MM.1S (cell line): ENCODE results near the gene PCDHA7.
"Not testable (repeated sequence)": the region's sequence is repeated elsewhere in the genome, so short reads cannot be mapped to it uniquely, and the experiment has no call there.

Experiments
- DNase-seq: peaks from one replicate; pipeline ENCODE4 v3.0.0-alpha.2; 2015
- H2AFZ ChIP-seq: fragments of 300-600 bp; sonication (generic); 2 replicates; pipeline ENCODE4 v1.6.0; 2016; ENCODE audit warnings: antibody characterized with exemption, low read length
- H3F3A ChIP-seq: fragments of 300-600 bp; sonication (generic); 2 replicates; pipeline ENCODE4 v1.6.1; 2016; ENCODE audit warnings: mild to moderate bottlenecking, antibody characterized with exemption, low read length, moderate library complexity, mixed read lengths; ENCODE audit not compliant: insufficient read depth
- H3K27ac ChIP-seq: fragments of 300-600 bp; sonication (generic); 2 replicates; pipeline ENCODE4 v1.5.1; 2016; ENCODE audit warnings: mild to moderate bottlenecking, low read length
- H3K27me3 ChIP-seq: fragments of 300-600 bp; sonication (generic); replicated peaks from 2 replicates; pipeline ENCODE4 v1.6.0; 2016; ENCODE audit warnings: low read length; ENCODE audit not compliant: insufficient read depth
- H3K36me3 ChIP-seq: fragments of 300-600 bp; sonication (generic); replicated peaks from 2 replicates; pipeline ENCODE4 v1.6.1; 2016; ENCODE audit warnings: mild to moderate bottlenecking, low read length, mixed read lengths; ENCODE audit not compliant: insufficient read depth
- H3K4me1 ChIP-seq: fragments of 300-600 bp; sonication (generic); 2 replicates; pipeline ENCODE4 v1.6.1; 2016; ENCODE audit warnings: low read length, mixed read lengths
- H3K4me2 ChIP-seq: fragments of 300-600 bp; sonication (generic); 2 replicates; pipeline ENCODE4 v1.6.0; 2016; ENCODE audit warnings: low read depth, low read length
- H3K4me3 ChIP-seq: fragments of 300-600 bp; sonication (generic); 2 replicates; pipeline ENCODE4 v1.5.1; 2016; ENCODE audit warnings: low read length, mixed read lengths
- H3K79me2 ChIP-seq: fragments of 300-600 bp; sonication (generic); 2 replicates; pipeline ENCODE4 v1.6.1; 2016; ENCODE audit warnings: mixed run types, low read length, mixed read lengths
- H3K9ac ChIP-seq: fragments of 300-600 bp; sonication (generic); 2 replicates; pipeline ENCODE4 v1.6.1; 2016; ENCODE audit warnings: low read length, mixed read lengths
- H3K9me2 ChIP-seq: fragments of 300-600 bp; sonication (generic); replicated peaks from 2 replicates; pipeline ENCODE4 v1.6.1; 2016; ENCODE audit warnings: mild to moderate bottlenecking, low read length, mixed read lengths; ENCODE audit not compliant: insufficient read depth
- H3K9me3 ChIP-seq: fragments of 300-600 bp; sonication (generic); replicated peaks from 2 replicates; pipeline ENCODE4 v1.6.1; 2016; ENCODE audit warnings: mild to moderate bottlenecking, low read length, mixed read lengths; ENCODE audit not compliant: insufficient read depth
- H4K20me1 ChIP-seq: fragments of 300-600 bp; sonication (generic); 2 replicates; pipeline ENCODE4 v1.6.1; 2016; ENCODE audit warnings: mild to moderate bottlenecking, low read length, moderate library complexity, mixed read lengths; ENCODE audit not compliant: insufficient read depth
- EZH2 ChIP-seq: fragments of 300-600 bp; sonication (generic); optimal IDR thresholded peaks from 2 replicates; pipeline ENCODE3; 2017; ENCODE audit warnings: low read depth, mild to moderate bottlenecking, antibody characterized with exemption, low read length, mixed read lengths
- EZH2phosphoT487 ChIP-seq: fragments of 300-600 bp; sonication (generic); IDR thresholded peaks from 2 replicates; pipeline ENCODE4 v1.6.1; 2018; ENCODE audit warnings: antibody characterized with exemption, low read length
- TF ChIP-seq, protein P1 (sequence below): fragments of 300-600 bp; sonication (generic); IDR thresholded peaks from 2 replicates; pipeline ENCODE4 v1.5.1; 2016; ENCODE audit warnings: antibody characterized with exemption, low read length, mixed read lengths

Gene PCDHA7, protein sequence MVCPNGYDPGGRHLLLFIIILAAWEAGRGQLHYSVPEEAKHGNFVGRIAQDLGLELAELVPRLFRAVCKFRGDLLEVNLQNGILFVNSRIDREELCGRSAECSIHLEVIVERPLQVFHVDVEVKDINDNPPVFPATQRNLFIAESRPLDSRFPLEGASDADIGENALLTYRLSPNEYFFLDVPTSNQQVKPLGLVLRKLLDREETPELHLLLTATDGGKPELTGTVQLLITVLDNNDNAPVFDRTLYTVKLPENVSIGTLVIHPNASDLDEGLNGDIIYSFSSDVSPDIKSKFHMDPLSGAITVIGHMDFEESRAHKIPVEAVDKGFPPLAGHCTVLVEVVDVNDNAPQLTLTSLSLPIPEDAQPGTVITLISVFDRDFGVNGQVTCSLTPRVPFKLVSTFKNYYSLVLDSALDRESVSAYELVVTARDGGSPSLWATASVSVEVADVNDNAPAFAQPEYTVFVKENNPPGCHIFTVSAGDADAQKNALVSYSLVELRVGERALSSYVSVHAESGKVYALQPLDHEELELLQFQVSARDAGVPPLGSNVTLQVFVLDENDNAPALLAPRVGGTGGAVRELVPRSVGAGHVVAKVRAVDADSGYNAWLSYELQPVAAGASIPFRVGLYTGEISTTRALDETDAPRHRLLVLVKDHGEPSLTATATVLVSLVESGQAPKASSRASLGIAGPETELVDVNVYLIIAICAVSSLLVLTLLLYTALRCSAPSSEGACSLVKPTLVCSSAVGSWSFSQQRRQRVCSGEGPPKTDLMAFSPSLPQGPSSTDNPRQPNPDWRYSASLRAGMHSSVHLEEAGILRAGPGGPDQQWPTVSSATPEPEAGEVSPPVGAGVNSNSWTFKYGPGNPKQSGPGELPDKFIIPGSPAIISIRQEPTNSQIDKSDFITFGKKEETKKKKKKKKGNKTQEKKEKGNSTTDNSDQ

DNA sequence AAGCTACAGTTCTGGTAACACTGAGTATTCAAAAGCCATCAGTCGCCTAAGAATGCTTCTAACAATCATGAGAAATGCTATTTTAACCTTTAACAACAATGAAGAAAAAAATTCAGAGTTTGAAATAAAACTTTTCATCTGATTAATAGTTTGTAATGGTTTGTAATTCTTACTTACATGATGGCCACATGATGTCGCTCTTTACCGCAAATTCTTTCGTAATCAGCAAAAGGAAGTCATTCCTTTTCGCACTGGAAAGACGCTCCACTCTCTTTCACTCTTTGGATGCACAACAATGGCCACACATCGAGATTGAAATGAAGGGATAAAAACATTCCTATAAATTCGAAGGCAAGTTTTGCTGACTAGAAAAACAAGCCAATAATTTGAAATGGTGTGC, at the start of gene PCDHA7:
PCDHA7 (plus strand) TSS at position 277 of the 400 bp plus-strand sequence; CDS start at position 392, 115 bp downstream.
- Histone ChIP-seq H3K9me3 (no peaks in the 10 kb centered on the region), H2AFZ (no peak within 1 kb of the TSS), H3K27ac (no peak within 1 kb of the TSS), H4K20me1 (no peaks in the 10 kb centered on the region), H3K4me2 (no peak within 1 kb of the TSS), H3K4me3 (no peak within 1 kb of the TSS), H3K27me3 (no peaks in the 10 kb centered on the region), H3K79me2 (no peaks in the 10 kb centered on the region), H3K36me3 (no peaks in the 10 kb centered on the region), H3F3A (no peaks in the 10 kb centered on the region), H3K4me1 (no peaks in the 10 kb centered on the region), H3K9ac (no peak within 1 kb of the TSS), H3K9me2 (no peaks in the 10 kb centered on the region)
- DNase-seq = no peak
- no peak for TF ChIP-seq EZH2phosphoT487
- TF ChIP-seq EZH2 = no peak
- TF ChIP-seq, protein P1, sequence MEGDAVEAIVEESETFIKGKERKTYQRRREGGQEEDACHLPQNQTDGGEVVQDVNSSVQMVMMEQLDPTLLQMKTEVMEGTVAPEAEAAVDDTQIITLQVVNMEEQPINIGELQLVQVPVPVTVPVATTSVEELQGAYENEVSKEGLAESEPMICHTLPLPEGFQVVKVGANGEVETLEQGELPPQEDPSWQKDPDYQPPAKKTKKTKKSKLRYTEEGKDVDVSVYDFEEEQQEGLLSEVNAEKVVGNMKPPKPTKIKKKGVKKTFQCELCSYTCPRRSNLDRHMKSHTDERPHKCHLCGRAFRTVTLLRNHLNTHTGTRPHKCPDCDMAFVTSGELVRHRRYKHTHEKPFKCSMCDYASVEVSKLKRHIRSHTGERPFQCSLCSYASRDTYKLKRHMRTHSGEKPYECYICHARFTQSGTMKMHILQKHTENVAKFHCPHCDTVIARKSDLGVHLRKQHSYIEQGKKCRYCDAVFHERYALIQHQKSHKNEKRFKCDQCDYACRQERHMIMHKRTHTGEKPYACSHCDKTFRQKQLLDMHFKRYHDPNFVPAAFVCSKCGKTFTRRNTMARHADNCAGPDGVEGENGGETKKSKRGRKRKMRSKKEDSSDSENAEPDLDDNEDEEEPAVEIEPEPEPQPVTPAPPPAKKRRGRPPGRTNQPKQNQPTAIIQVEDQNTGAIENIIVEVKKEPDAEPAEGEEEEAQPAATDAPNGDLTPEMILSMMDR = no peak

DNA sequence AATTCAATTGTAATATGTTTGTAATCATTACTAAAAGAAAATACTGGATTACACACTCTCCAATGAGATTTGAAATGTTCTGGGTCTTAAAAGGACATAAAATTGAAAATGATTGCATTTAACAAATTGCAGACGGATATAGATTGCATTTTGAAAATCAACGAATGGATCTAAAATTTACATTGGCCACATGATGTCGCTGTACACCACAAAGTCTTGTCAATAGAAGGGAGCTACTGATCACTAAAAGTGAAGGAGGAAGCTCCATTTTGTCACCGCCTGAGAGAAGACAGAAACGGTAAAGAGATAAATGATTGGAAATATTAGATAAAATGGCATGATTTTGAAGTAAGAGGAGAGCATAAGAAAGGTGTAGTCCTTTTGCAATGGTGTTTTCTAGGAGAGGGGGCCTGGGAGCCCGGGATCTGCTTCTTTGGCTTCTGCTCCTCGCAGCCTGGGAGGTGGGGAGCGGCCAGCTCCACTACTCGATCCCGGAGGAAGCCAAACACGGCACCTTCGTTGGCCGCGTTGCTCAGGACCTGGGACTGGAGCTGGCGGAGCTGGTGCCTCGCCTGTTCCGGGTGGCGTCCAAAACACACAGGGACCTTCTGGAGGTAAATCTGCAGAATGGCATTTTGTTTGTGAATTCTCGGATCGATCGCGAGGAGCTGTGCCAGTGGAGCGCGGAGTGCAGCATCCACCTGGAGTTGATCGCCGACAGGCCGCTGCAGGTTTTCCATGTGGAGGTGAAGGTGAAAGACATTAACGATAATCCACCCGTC, 48.0 kb upstream of the PCDHA7 start, which contains the start of gene PCDHA1:
PCDHA1 (plus strand) TSS at position 236 of the 782 bp plus-strand sequence.
- Histone ChIP-seq H3K4me3 (no peak within 1 kb of the TSS), H3K9me2 (no peaks in the 10 kb centered on the region), H3K36me3 (no peaks in the 10 kb centered on the region), H3K27ac (no peak within 1 kb of the TSS), H3K9me3 (no peaks in the 10 kb centered on the region; the same call in 1 of the 2 replicates), H4K20me1 (no peaks in the 10 kb centered on the region), H3K79me2 (no peaks in the 10 kb centered on the region), H2AFZ (no peak within 1 kb of the TSS), H3K27me3 (no peaks in the 10 kb centered on the region), H3K4me2 (no peak within 1 kb of the TSS), H3K4me1 (no peaks in the 10 kb centered on the region), H3K9ac (no peak within 1 kb of the TSS), H3F3A (no peaks in the 10 kb centered on the region)
- DNase-seq = no peak
- TF ChIP-seq, protein P1 = peak; percentile 20
- TF ChIP-seq EZH2phosphoT487 = no peak

DNA sequence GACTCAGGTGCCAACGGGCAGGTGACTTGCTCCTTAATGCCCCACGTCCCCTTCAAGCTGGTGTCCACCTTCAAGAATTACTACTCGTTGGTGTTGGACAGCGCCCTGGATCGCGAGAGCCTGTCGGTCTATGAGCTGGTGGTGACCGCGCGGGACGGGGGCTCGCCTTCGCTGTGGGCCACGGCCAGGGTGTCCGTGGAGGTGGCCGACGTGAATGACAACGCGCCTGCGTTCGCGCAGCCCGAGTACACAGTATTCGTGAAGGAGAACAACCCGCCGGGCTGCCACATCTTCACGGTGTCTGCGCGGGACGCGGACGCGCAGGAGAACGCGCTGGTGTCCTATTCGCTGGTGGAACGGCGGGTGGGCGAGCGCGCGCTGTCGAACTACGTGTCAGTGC, 46.6 kb upstream of the PCDHA7 start:
- not testable (repeated sequence) for H3K27me3 ChIP-seq, H3K79me2 ChIP-seq, H3K27ac ChIP-seq, H4K20me1 ChIP-seq, H3K9me2 ChIP-seq, H3K9me3 ChIP-seq, H3K4me1 ChIP-seq, DNase-seq, H3K9ac ChIP-seq, H3K4me3 ChIP-seq, H2AFZ ChIP-seq, H3F3A ChIP-seq, H3K4me2 ChIP-seq, H3K36me3 ChIP-seq

DNA sequence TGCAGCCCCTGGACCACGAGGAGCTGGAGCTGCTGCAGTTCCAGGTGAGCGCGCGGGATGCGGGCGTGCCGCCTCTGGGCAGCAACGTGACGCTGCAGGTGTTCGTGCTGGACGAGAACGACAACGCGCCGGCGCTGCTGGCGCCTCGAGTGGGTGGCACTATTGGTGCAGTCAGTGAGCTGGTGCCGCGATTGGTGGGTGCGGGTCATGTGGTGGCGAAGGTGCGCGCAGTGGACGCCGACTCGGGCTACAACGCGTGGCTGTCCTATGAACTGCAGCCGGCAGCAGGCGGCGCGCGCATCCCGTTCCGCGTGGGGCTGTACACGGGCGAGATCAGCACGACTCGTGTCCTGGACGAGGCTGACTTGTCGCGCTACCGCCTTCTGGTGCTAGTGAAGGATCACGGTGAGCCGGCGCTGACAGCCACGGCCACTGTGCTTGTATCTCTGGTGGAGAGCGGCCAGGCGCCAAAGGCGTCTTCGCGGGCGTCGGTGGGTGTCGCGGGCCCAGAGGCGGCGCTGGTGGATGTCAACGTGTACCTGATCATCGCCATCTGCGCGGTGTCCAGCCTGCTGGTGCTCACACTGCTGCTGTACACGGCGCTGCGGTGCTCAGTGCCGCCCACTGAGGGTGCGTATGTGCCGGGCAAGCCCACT, 46.1 kb upstream of the PCDHA7 start:
- not testable (repeated sequence) for H3K36me3 ChIP-seq, H3K79me2 ChIP-seq, H3K4me2 ChIP-seq, H3F3A ChIP-seq, H4K20me1 ChIP-seq, H2AFZ ChIP-seq, H3K4me3 ChIP-seq, H3K27me3 ChIP-seq, H3K9me3 ChIP-seq, DNase-seq, H3K9me2 ChIP-seq, H3K27ac ChIP-seq, H3K9ac ChIP-seq, H3K4me1 ChIP-seq
